ENCODE data around the gene ARHGAP10.

Gene ARHGAP10

GRCh38 chr4:148103597-148104355 lies 371.9 kb downstream of the ARHGAP10 start:
- H3K4me3 ChIP-seq (ENCODE audit: low read depth, low read length), result no peak overlapping the region
- TF ChIP-seq CTCF (IDR thresholded peaks at IDR 0.05; ENCODE audit: borderline replicate concordance, insufficient read depth, low read depth, low read length), result no peak

GRCh38 chr4:148108766-148109165 lies 376.9 kb downstream of the ARHGAP10 start:
- H3K4me3 ChIP-seq (ENCODE audit: low read depth, low read length), result no peak overlapping the region

GRCh38 chr4:148109216-148109615 lies 377.3 kb downstream of the ARHGAP10 start:
- no peak overlapping the region for H3K4me3 ChIP-seq (ENCODE audit: low read depth, low read length)
- TF ChIP-seq CTCF (IDR thresholded peaks at IDR 0.05; ENCODE audit: borderline replicate concordance, insufficient read depth, low read depth, low read length), result no peak

More at GRCh38 chr4:148108766-148109165, 376.9 kb downstream of the ARHGAP10 start:
- TF ChIP-seq CTCF (IDR thresholded peaks at IDR 0.05; ENCODE audit: borderline replicate concordance, insufficient read depth, low read depth, low read length), result no peak

GRCh38 chr4:148110169-148110568 lies 378.3 kb downstream of the ARHGAP10 start:
- no peak overlapping the region for H3K4me3 ChIP-seq (ENCODE audit: low read depth, low read length)
- TF ChIP-seq CTCF (IDR thresholded peaks at IDR 0.05; ENCODE audit: borderline replicate concordance, insufficient read depth, low read depth, low read length), result no peak

GRCh38 chr4:148112231-148112982 lies 380.5 kb downstream of the ARHGAP10 start:
- H3K4me3 ChIP-seq (ENCODE audit: low read depth, low read length), result no peak overlapping the region
- no peak for TF ChIP-seq CTCF (IDR thresholded peaks at IDR 0.05; ENCODE audit: borderline replicate concordance, insufficient read depth, low read depth, low read length)

- TF ChIP-seq CTCF (IDR thresholded peaks at IDR 0.05; ENCODE audit: borderline replicate concordance, insufficient read depth, low read depth, low read length), result no peak
- H3K4me3 ChIP-seq (ENCODE audit: low read depth, low read length), result no peak overlapping the region
Observed at GRCh38 chr4:148114436-148114835, 382.5 kb downstream of the ARHGAP10 start.

All from GM12875 (cell line).